Neural progenitor cell (in vitro differentiated cells): ENCODE results near the gene ARMC9.

Experiments
- CTCF ChIP-seq: fragments of 200-600 bp; sonication (generic); IDR thresholded peaks from 2 replicates; pipeline ENCODE4 v1.5.1; 2017; ENCODE audit warnings: antibody characterized with exemption, mild to moderate bottlenecking
- EZH2 ChIP-seq: fragments of 200-600 bp; sonication (generic); IDR thresholded peaks from 2 replicates; pipeline ENCODE4 v1.6.1; 2017; ENCODE audit warnings: antibody characterized with exemption, mild to moderate bottlenecking, moderate library complexity

- TF ChIP-seq CTCF (no peak), EZH2 (no peak)
Observed at GRCh38 chr2:231292472-231293134, 94.2 kb downstream of the ARMC9 start.
